ENCODE results near the gene CCNY. TPM values are rescaled to one million over a fixed set of nuclear protein-coding genes. Genes with fewer than 3 reads are reported as not detected.
"Not testable (repeated sequence)": the region's sequence is repeated elsewhere in the genome, so short reads cannot be mapped to it uniquely, and the experiment has no call there.

Gene CCNY
- total RNA-seq, 3 donors from 2014 or later (not counting 1 experiment from before 2014, with no cell fraction given) = 71.0 to 87.2 (median 74.3) TPM

DNA sequence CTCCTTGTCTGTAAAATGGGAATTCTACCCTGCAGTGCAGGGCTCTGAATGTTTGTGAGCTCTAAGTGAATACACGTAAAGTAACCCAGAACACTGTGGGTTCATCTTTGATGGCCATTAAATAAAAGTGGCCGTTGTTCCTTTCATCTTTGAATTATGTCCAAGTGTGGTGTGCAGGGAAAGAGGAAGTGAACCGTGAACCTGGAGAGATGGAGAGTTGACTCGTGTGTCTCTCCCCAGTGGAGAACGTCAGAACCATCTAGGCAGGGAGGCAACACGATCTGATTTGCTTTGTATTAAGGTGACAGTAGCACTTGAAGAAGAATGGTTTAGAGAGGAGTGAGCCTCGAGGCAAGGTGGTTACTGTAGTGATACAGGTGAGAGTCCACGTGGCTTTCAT is 175.3 kb downstream of the CCNY start:
- Mint-ChIP-seq H3K36me3 (no peaks in the 10 kb centered on the region), H3K27ac (no peak overlapping the region), H3K4me1 (peaks cover 52 to 60% of the 10 kb centered on the region in 2 donors), H3K27me3 (ENCODE audit: low read depth in 2 of 2) (no peaks in the 10 kb centered on the region), H3K9me3 (no peaks in the 10 kb centered on the region), H3K4me3 (no peak overlapping the region)
- Histone ChIP-seq H3K36me3 (ENCODE audit: control insufficient read depth, insufficient read depth, low read length) (no peaks in the 10 kb centered on the region), H3K27me3 (ENCODE audit: control insufficient read depth, insufficient read depth, low read length) (no peaks in the 10 kb centered on the region), H3K4me1 (ENCODE audit: control insufficient read depth, insufficient read depth, low read length) (no peaks in the 10 kb centered on the region), H3K27ac (ENCODE audit: low read length) (no peak overlapping the region), H3K4me3 (ENCODE audit: low read length) (no peak overlapping the region), H3K9me3 (ENCODE audit: control insufficient read depth, insufficient read depth, low read length) (no peaks in the 10 kb centered on the region)
- intact Hi-C loops (cut with micrococcal nuclease) = no loop called here
- no peak for ATAC-seq
- TF ChIP-seq, protein P1, sequence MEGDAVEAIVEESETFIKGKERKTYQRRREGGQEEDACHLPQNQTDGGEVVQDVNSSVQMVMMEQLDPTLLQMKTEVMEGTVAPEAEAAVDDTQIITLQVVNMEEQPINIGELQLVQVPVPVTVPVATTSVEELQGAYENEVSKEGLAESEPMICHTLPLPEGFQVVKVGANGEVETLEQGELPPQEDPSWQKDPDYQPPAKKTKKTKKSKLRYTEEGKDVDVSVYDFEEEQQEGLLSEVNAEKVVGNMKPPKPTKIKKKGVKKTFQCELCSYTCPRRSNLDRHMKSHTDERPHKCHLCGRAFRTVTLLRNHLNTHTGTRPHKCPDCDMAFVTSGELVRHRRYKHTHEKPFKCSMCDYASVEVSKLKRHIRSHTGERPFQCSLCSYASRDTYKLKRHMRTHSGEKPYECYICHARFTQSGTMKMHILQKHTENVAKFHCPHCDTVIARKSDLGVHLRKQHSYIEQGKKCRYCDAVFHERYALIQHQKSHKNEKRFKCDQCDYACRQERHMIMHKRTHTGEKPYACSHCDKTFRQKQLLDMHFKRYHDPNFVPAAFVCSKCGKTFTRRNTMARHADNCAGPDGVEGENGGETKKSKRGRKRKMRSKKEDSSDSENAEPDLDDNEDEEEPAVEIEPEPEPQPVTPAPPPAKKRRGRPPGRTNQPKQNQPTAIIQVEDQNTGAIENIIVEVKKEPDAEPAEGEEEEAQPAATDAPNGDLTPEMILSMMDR (IDR thresholded peaks at IDR 0.05) = no peak
- 67% methylated on average over 8 of the region's 8 CpGs for WGBS (ENCODE audit: insufficient coverage)
- no peak for DNase-seq

DNA sequence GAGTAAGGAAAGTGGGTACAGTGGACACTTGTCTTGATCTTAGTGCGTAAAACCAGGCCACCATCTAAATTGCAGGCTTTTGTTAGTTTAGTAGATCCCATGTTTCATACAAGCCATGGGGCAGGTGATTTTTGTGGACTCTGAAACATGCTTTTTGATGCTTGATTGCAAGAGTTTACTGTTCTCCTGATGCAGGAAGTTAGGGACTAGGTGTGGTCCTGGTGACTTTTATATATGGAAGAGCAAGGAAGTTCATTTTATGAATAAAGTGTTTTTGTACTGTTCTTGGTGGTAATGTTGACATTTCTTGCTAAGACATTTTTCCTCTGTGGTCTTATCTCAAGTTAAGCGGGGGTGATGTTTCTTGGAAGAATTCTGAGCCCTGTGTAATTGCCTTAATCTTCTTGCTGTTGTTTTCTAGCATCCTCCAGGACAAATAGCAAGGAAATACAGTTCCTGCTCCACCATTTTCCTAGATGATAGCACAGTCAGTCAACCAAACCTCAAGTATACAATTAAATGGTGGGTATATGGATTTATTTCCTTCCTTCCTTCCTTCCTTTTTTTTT is 179.9 kb downstream of the CCNY start:
- H3K36me3 Mint-ChIP-seq = no peaks in the 10 kb centered on the region

DNA sequence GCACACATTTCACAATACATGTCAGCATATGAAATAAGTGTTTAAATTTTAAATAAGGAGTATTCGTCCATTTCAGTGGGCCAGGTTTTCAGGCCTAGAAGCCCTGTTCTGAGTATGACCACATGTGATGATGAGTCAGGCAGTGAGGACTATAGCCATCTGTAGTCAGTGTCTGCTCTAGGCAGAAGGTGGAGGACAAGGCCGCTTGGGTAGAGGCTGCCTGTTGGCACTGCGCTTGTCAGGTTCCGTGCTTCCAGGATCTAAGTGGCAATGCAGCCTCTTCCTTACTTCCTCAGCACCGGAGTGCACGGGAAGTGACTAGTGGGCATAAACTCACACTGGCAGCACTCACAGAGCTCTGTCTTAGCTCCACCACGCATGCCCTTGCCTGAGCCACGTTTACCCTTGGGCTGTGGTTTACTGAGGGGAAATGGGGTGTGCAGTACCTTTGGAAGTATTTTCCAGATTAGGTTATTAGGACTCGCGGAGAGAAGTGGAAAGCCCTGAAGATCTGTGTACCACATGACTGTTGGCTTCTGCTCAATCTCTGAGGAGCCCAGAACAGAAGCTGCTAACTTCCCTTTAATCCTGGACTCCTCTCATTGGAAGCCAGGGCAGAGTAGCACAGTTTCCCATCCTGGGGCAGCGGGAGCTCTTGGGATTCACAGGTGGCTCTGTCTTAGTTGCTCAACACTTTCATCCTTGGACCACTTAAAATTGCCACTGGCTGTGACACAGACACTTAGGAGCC is 181.3 kb downstream of the CCNY start:
- Histone ChIP-seq H3K4me1 (ENCODE audit: control insufficient read depth, insufficient read depth, low read length) (no peaks in the 10 kb centered on the region), H3K36me3 (ENCODE audit: control insufficient read depth, insufficient read depth, low read length) (no peaks in the 10 kb centered on the region), H3K4me3 (ENCODE audit: low read length) (no peak overlapping the region), H3K27me3 (ENCODE audit: control insufficient read depth, insufficient read depth, low read length) (no peaks in the 10 kb centered on the region), H3K27ac (ENCODE audit: low read length) (no peak overlapping the region), H3K9me3 (ENCODE audit: control insufficient read depth, insufficient read depth, low read length) (no peaks in the 10 kb centered on the region)
- H3K27me3 Mint-ChIP-seq (ENCODE audit: low read depth in 2 of 2) = no peaks in the 10 kb centered on the region
- WGBS (ENCODE audit: insufficient coverage) = 78% methylated on average over 11 of the region's 11 CpGs
- peaks cover 18 to 23% of the 10 kb centered on the region in 2 donors for H3K4me1 Mint-ChIP-seq
- TF ChIP-seq, protein P1 (IDR thresholded peaks at IDR 0.05) = no peak
- no peaks in the 10 kb centered on the region for H3K9me3 Mint-ChIP-seq
- no peak overlapping the region for H3K4me3 Mint-ChIP-seq
- ATAC-seq (no peak), DNase-seq (no peak)
- intact Hi-C loops (cut with micrococcal nuclease) = no loop called here
- H3K36me3 Mint-ChIP-seq = no peaks in the 10 kb centered on the region
- peak overlapping the region in 1 of 2 donors; percentile 38 for H3K27ac Mint-ChIP-seq

More for the DNA sequence above, 179.9 kb downstream of the CCNY start:
- ATAC-seq (no peak), DNase-seq (no peak)
- TF ChIP-seq, protein P1 (IDR thresholded peaks at IDR 0.05) = no peak
- peak overlapping the region in 1 of 2 donors; percentile 2 for H3K27ac Mint-ChIP-seq
- no peaks in the 10 kb centered on the region for H3K9me3 Mint-ChIP-seq
- no peaks in the 10 kb centered on the region for H3K36me3 ChIP-seq (ENCODE audit: control insufficient read depth, insufficient read depth, low read length)
- no peak overlapping the region for H3K4me3 Mint-ChIP-seq
- H3K4me1 Mint-ChIP-seq = peaks cover 32 to 37% of the 10 kb centered on the region in 2 donors
- H3K4me3 ChIP-seq (ENCODE audit: low read length) = no peak overlapping the region
- no peaks in the 10 kb centered on the region for H3K4me1 ChIP-seq (ENCODE audit: control insufficient read depth, insufficient read depth, low read length)
- intact Hi-C loops (cut with micrococcal nuclease) = no loop called here
- WGBS (ENCODE audit: insufficient coverage) = 92% methylated on average over 2 of the region's 2 CpGs
- H3K27ac ChIP-seq (ENCODE audit: low read length) = no peak overlapping the region
- H3K27me3 Mint-ChIP-seq (ENCODE audit: low read depth in 2 of 2) = no peaks in the 10 kb centered on the region
- no peaks in the 10 kb centered on the region for H3K9me3 ChIP-seq (ENCODE audit: control insufficient read depth, insufficient read depth, low read length)
- H3K27me3 ChIP-seq (ENCODE audit: control insufficient read depth, insufficient read depth, low read length) = no peaks in the 10 kb centered on the region

DNA sequence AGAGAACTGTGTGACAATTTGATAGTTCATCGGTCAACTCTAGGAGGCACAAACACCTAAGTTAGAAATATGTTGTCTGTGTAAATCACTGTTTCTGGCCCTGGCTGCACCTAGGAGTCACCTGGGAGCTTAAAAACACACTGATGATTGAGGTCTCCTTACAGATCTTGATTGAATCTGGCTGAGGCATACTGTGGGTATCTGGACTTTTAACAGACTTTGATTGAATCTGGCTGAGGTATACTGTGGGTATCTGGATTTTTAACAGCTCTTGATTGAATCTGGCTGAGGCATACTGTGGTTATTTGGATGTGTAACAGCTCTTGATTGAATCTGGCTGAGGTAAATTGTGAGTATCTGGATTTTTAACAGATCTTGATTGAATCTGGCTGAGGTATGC is 181.9 kb downstream of the CCNY start:
- not testable (repeated sequence) for DNase-seq; H3K4me3 ChIP-seq (ENCODE audit: low read length)
- H3K27ac Mint-ChIP-seq = peak overlapping the region in 1 of 2 donors; percentile 38

More for the DNA sequence above, 181.9 kb downstream of the CCNY start:
- intact Hi-C loops (cut with micrococcal nuclease); H3K9me3 ChIP-seq (ENCODE audit: control insufficient read depth, insufficient read depth, low read length); H3K27me3 ChIP-seq (ENCODE audit: control insufficient read depth, insufficient read depth, low read length); H3K4me1 ChIP-seq (ENCODE audit: control insufficient read depth, insufficient read depth, low read length); H3K36me3 Mint-ChIP-seq; H3K27ac ChIP-seq (ENCODE audit: low read length); H3K9me3 Mint-ChIP-seq; ATAC-seq; H3K4me3 Mint-ChIP-seq; H3K27me3 Mint-ChIP-seq (ENCODE audit: low read depth in 2 of 2); H3K36me3 ChIP-seq (ENCODE audit: control insufficient read depth, insufficient read depth, low read length): not testable (repeated sequence)
- H3K4me1 Mint-ChIP-seq = peaks cover 16 to 21% of the 10 kb centered on the region in 2 donors
- WGBS (ENCODE audit: insufficient coverage) = 93% methylated on average over 1 of the region's 1 CpG
